ENCODE measurements around the gene RNF146. TPM values are rescaled to one million over a fixed set of nuclear protein-coding genes. Genes with fewer than 3 reads are reported as not detected.

The RNF146 gene
- total and polyA plus RNA-seq, 4 experiments from 2014 or later, result 12.8 to 39.9 (median 27.3) TPM

GRCh38 chr6:127282184-127282583 lies 15.5 kb downstream of the RNF146 start:
- DNase-seq, result no peak
- H3K27ac ChIP-seq (ENCODE audit: low read depth, low read length), result no peak overlapping the region
- Mint-ChIP-seq H3K36me3 (peaks cover 40 to 47% of the 10 kb centered on the region in 2 donors), H3K4me1 (peaks cover 7 to 16% (median 12%) of the 10 kb centered on the region in 4 donors), H3K27ac (no peak overlapping the region), H3K4me3 (no peak overlapping the region), H3K9me3 (no peaks in the 10 kb centered on the region), H3K27me3 (no peaks in the 10 kb centered on the region)
- H3K4me1 ChIP-seq (ENCODE audit: insufficient read depth, low read length), result no peaks in the 10 kb centered on the region
- CTCF ChIA-PET (ENCODE audit: partially characterized antibody), result interaction anchor here (1.8 to 2.1 kb wide), 2 partner anchors 10 to 16 kb away, joined by 5 to 12 read pairs; partner anchors contain the start of gene RNF146
- POLR2A ChIA-PET (ENCODE audit: partially characterized antibody), result interaction anchor here (0.9 kb wide), 1 partner anchor 38 kb away, joined by 3 read pairs; no protein-coding TSS in a partner anchor
- H3K4me3 ChIP-seq (ENCODE audit: low read length in 2 of 2), result no peak overlapping the region
- H3K9me3 ChIP-seq (ENCODE audit: control insufficient read depth in 1 of 2, low read length in 2 of 2), result no peaks in the 10 kb centered on the region
- no peaks in the 10 kb centered on the region for H3K27me3 ChIP-seq (ENCODE audit: insufficient read depth, low read length)
- H3K36me3 ChIP-seq (ENCODE audit: insufficient read depth, low read length), result peaks cover 24% of the 10 kb centered on the region
- intact Hi-C loops (cut with micrococcal nuclease), result no loop called here

- Histone ChIP-seq H3K27ac (ENCODE audit: low read depth, low read length) (no peak overlapping the region), H3K36me3 (ENCODE audit: insufficient read depth, low read length) (peaks cover 16% of the 10 kb centered on the region)
- CTCF ChIA-PET (ENCODE audit: partially characterized antibody), result interaction anchor here (1.3 kb wide), 1 partner anchor 11 kb away, joined by 4 read pairs; no protein-coding TSS in a partner anchor
Observed at GRCh38 chr6:127288705-127289104, 22.0 kb downstream of the RNF146 start.

GRCh38 chr6:127289934-127290333 lies 23.3 kb downstream of the RNF146 start:
- Mint-ChIP-seq H3K4me3 (no peak overlapping the region), H3K9me3 (no peaks in the 10 kb centered on the region), H3K27ac (peak overlapping the region; percentile 0 to 25 (median 19)), H3K4me1 (peaks cover 25 to 39% (median 37%) of the 10 kb centered on the region in 4 donors), H3K36me3 (peaks cover 40 to 53% of the 10 kb centered on the region in 2 donors), H3K27me3 (no peaks in the 10 kb centered on the region)
- intact Hi-C loops (cut with micrococcal nuclease), result no loop called here
- Histone ChIP-seq H3K4me3 (ENCODE audit: low read length in 2 of 2) (no peak overlapping the region), H3K4me1 (ENCODE audit: insufficient read depth, low read length) (peaks cover 18% of the 10 kb centered on the region), H3K27me3 (ENCODE audit: insufficient read depth, low read length) (no peaks in the 10 kb centered on the region), H3K27ac (ENCODE audit: low read depth, low read length) (no peak overlapping the region), H3K9me3 (ENCODE audit: control insufficient read depth in 1 of 2, low read length in 2 of 2) (no peaks in the 10 kb centered on the region), H3K36me3 (ENCODE audit: insufficient read depth, low read length) (peaks cover 16% of the 10 kb centered on the region)
- DNase-seq, result no peak
- CTCF ChIA-PET (ENCODE audit: partially characterized antibody), result interaction anchor here (1.3 to 6.7 kb wide), 4 partner anchors 10 to 227 kb away, joined by 4 to 56 read pairs (median 10); partner anchors contain the start of gene RNF146
- POLR2A ChIA-PET (ENCODE audit: partially characterized antibody), result interaction anchor here (1.1 to 2.1 kb wide), 3 partner anchors 11 to 23 kb away, joined by 3 to 12 read pairs (median 5); partner anchors contain the start of gene RNF146

More at GRCh38 chr6:127288705-127289104, 22.0 kb downstream of the RNF146 start:
- H3K4me1 Mint-ChIP-seq, result peaks cover 26 to 37% (median 32%) of the 10 kb centered on the region in 4 donors
- Histone ChIP-seq H3K4me1 (ENCODE audit: insufficient read depth, low read length) (peaks cover 18% of the 10 kb centered on the region), H3K9me3 (ENCODE audit: control insufficient read depth in 1 of 2, low read length in 2 of 2) (no peaks in the 10 kb centered on the region), H3K27me3 (ENCODE audit: insufficient read depth, low read length) (no peaks in the 10 kb centered on the region), H3K4me3 (ENCODE audit: low read length in 2 of 2) (no peak overlapping the region)
- intact Hi-C loops (cut with micrococcal nuclease), result no loop called here
- peaks cover 39 to 53% of the 10 kb centered on the region in 2 donors for H3K36me3 Mint-ChIP-seq
- no peaks in the 10 kb centered on the region for H3K9me3 Mint-ChIP-seq
- POLR2A ChIA-PET (ENCODE audit: partially characterized antibody), result no interaction called here
- no peaks in the 10 kb centered on the region for H3K27me3 Mint-ChIP-seq
- peak overlapping the region in 1 of 7 donors; percentile 12 for H3K27ac Mint-ChIP-seq
- no peak overlapping the region for H3K4me3 Mint-ChIP-seq
- DNase-seq, result no peak

- H3K36me3 Mint-ChIP-seq, result peaks cover 40 to 49% of the 10 kb centered on the region in 2 donors
Observed at GRCh38 chr6:127290391-127291265, 24.0 kb downstream of the RNF146 start.

GRCh38 chr6:127291495-127291894 lies 24.8 kb downstream of the RNF146 start:
- no peaks in the 10 kb centered on the region for H3K9me3 ChIP-seq (ENCODE audit: control insufficient read depth in 1 of 2, low read length in 2 of 2)
- Mint-ChIP-seq H3K27ac (peak overlapping the region; percentile 40 to 89 (median 75)), H3K9me3 (no peaks in the 10 kb centered on the region), H3K4me1 (peaks cover 24 to 37% (median 36%) of the 10 kb centered on the region in 4 donors), H3K27me3 (no peaks in the 10 kb centered on the region), H3K4me3 (peak overlapping the region; percentile 66 to 91 (median 74)), H3K36me3 (peaks cover 33 to 47% of the 10 kb centered on the region in 2 donors)
- peaks cover 11% of the 10 kb centered on the region for H3K36me3 ChIP-seq (ENCODE audit: insufficient read depth, low read length)
- H3K27ac ChIP-seq (ENCODE audit: low read depth, low read length), result no peak overlapping the region
- H3K4me3 ChIP-seq (ENCODE audit: low read length in 2 of 2), result no peak overlapping the region
- ChIA-PET POLR2A (ENCODE audit: partially characterized antibody) (interaction anchor here (1.3 to 2.1 kb wide), 3 partner anchors 12 to 225 kb away, joined by 4 to 12 read pairs (median 5); partner anchors contain the start of gene RNF146), CTCF (ENCODE audit: partially characterized antibody) (interaction anchor here (0.8 to 6.7 kb wide), 6 partner anchors 8 to 225 kb away, joined by 3 to 56 read pairs (median 6); partner anchors contain the start of gene RNF146)
- H3K4me1 ChIP-seq (ENCODE audit: insufficient read depth, low read length), result peaks cover 18% of the 10 kb centered on the region
- intact Hi-C loops (cut with micrococcal nuclease), result no loop called here
- H3K27me3 ChIP-seq (ENCODE audit: insufficient read depth, low read length), result no peaks in the 10 kb centered on the region
- DNase-seq, result peak in 2 of 5 donors; percentile 2 to 12

More at GRCh38 chr6:127290391-127291265, 24.0 kb downstream of the RNF146 start:
- Histone ChIP-seq H3K36me3 (ENCODE audit: insufficient read depth, low read length) (peaks cover 16% of the 10 kb centered on the region), H3K4me1 (ENCODE audit: insufficient read depth, low read length) (peaks cover 18% of the 10 kb centered on the region), H3K27me3 (ENCODE audit: insufficient read depth, low read length) (no peaks in the 10 kb centered on the region), H3K27ac (ENCODE audit: low read depth, low read length) (no peak overlapping the region), H3K9me3 (ENCODE audit: control insufficient read depth in 1 of 2, low read length in 2 of 2) (no peaks in the 10 kb centered on the region), H3K4me3 (ENCODE audit: low read length in 2 of 2) (no peak overlapping the region)
- Mint-ChIP-seq H3K4me3 (peak overlapping the region in 7 of 8 donors; percentile 21 to 91 (median 72)), H3K9me3 (no peaks in the 10 kb centered on the region), H3K4me1 (peaks cover 24 to 37% (median 37%) of the 10 kb centered on the region in 4 donors), H3K27me3 (no peaks in the 10 kb centered on the region), H3K27ac (peak overlapping the region; percentile 23 to 88 (median 63))
- ChIA-PET POLR2A (ENCODE audit: partially characterized antibody) (interaction anchor here (1.1 to 2.1 kb wide), 4 partner anchors 12 to 226 kb away, joined by 3 to 12 read pairs (median 4); partner anchors contain the start of gene RNF146), CTCF (ENCODE audit: partially characterized antibody) (interaction anchor here (1.2 to 6.7 kb wide), 4 partner anchors 9 to 226 kb away, joined by 6 to 56 read pairs (median 10); partner anchors contain the start of gene RNF146)
- intact Hi-C loops (cut with micrococcal nuclease), result no loop called here
- DNase-seq, result no peak

- Mint-ChIP-seq H3K9me3 (no peaks in the 10 kb centered on the region), H3K27me3 (no peaks in the 10 kb centered on the region), H3K4me1 (peaks cover 7 to 22% (median 10%) of the 10 kb centered on the region in 4 donors), H3K36me3 (peaks cover 8 to 21% of the 10 kb centered on the region in 2 donors), H3K4me3 (no peak overlapping the region), H3K27ac (peak overlapping the region in 3 of 7 donors; percentile 2 to 61 (median 14))
- intact Hi-C loops (cut with micrococcal nuclease), result no loop called here
- POLR2A ChIA-PET (ENCODE audit: partially characterized antibody), result interaction anchor here (2.5 kb wide), 1 partner anchor 31 kb away, joined by 8 read pairs; the partner anchor contains the start of gene RNF146
- H3K36me3 ChIP-seq (ENCODE audit: insufficient read depth, low read length), result no peaks in the 10 kb centered on the region
- no peak overlapping the region for H3K27ac ChIP-seq (ENCODE audit: low read depth, low read length)
- no peaks in the 10 kb centered on the region for H3K27me3 ChIP-seq (ENCODE audit: insufficient read depth, low read length)
- CTCF ChIA-PET (ENCODE audit: partially characterized antibody), result interaction anchor here (0.8 kb wide), 2 partner anchors 16 to 123 kb away, joined by 3 read pairs; no protein-coding TSS in a partner anchor
- no peak for DNase-seq
- H3K9me3 ChIP-seq (ENCODE audit: control insufficient read depth in 1 of 2, low read length in 2 of 2), result no peaks in the 10 kb centered on the region
- H3K4me3 ChIP-seq (ENCODE audit: low read length in 2 of 2), result no peak overlapping the region
- H3K4me1 ChIP-seq (ENCODE audit: insufficient read depth, low read length), result no peaks in the 10 kb centered on the region
Observed at GRCh38 chr6:127297502-127298070, 30.9 kb downstream of the RNF146 start.
